ENCODE data around the gene TM4SF1. TPM values are rescaled to one million over a fixed set of nuclear protein-coding genes. Genes with fewer than 3 reads are reported as not detected.

The TM4SF1 gene, protein sequence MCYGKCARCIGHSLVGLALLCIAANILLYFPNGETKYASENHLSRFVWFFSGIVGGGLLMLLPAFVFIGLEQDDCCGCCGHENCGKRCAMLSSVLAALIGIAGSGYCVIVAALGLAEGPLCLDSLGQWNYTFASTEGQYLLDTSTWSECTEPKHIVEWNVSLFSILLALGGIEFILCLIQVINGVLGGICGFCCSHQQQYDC
- 63.8 and 247 TPM in 2 replicates for total RNA-seq

DNA sequence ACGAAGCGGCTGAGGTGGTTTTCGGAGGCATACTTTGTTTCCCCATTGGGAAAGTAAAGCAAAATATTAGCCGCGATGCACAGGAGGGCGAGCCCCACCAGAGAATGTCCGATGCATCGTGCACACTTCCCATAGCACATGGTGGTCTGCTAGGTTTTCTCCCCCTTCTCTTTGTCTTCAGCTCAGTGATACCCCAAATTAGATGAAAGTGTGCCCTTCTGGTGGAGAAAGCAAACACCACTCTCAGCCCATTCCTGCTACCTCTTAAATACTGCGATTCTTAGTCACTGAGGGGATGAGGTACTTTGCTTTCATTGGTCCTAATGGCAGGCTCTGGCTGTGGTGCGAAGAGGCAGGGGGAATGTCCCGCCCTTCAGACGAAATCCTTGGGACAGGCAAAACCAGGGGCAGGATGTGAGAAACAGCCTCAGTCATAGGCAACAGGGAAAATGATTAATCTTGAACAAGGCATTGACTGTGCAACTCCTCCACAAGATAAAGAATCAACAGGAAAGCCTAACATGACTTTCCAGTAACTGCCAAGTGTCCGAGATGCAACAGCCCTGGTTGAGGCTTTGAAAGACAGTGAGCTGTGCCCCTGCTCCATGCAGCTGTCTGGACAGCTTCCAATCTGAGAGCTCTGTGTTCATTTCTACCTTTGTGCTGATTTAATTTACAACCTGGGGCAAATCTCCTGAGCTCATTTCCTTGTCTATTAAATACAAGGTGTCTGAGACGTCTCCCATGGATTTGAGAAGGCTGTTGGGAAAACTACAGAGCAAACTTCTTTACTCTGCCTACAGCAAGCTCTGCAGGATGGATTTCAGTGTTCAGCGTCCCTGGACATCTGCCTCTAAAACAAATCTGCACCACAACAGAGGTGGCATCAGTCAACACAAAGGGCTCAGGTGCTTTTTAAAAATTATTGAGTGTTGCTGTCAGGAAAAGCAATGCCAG, at the start of gene TM4SF1:
TSS of gene TM4SF1 (minus strand) at position 242 of the 957 bp plus-strand sequence. CDS start at position 140, 102 bp downstream.
- DNase-seq (ENCODE audit: low read depth) = peak; percentile 99

DNA sequence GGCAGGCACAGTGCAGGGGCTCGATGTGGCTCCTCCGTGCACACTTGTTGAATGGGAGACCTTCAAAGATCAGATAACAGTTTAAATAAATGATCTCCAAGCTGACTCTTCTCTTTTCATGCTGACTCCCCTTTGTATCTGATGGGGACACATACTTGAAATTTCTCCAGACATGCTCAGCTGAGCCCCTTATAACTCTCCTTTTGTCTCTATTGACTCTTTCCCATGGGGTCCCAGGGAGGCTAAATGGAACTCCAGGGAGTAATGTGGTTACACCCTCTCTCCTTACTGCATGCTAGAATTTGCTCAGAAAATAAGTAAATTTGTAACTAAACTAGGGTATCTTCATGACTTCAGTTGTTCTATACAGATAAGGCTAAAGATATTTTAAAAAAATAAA, 48.9 kb upstream of the TM4SF1 start:
- DNase-seq (ENCODE audit: low read depth) = no peak

DNA sequence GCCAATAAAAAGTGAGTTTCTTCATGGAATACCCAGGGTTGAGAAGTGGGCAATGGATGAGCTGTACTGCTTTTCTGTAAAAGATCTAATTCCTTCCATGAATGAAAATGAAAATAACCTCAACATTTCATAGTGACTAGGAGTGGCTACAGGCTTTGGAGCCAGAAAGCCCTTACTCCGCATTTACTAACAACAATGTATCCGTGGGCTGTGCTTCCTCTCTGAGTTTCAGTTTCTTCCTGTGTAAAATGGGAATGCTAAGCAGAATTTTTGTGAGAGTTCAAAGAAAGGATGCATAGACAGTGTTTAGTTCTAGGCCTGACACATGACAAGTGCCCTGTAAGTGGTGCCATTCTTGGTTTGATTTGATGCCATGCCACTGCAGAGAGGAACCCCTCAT, 47.5 kb upstream of the TM4SF1 start:
- DNase-seq (ENCODE audit: low read depth) = no peak

DNA sequence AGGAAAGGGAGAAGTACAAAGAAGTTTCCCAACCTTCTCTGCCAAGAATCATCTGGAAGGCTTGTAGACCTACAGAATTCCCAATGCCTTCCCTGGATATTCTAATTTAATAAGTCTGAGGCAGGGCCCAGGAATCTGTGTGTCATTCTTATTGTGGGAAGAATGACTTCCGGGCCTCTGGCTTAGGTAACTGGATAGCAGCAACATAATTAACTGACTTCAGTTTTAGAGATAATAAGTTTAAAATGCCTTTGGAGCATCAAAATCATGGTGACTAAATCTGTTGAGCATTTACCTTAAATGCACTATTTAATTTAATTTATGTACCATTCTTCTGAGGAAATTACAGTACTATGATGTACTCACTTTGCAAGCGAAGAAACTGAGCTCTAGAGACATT, 44.3 kb upstream of the TM4SF1 start:
- no peak for DNase-seq (ENCODE audit: low read depth)

DNA sequence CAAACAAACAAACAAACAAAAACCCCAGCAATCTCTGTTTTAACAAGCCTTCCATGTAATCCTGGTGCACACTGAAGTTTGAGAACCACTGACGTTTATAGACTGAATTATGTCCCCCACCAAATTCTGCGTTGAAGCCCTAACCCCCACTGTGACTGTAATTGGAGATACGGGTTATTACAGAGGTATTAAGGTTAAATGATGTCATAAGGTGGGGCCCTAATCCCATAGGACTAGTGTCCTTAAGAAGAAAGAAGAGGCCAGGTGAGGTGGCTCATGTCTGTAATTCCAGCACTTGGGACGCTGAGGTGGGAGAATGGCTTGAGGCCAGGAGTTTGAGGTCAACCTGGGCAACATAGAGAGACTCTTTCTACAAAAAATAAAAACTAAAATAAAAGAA, 42.4 kb upstream of the TM4SF1 start:
- no peak for DNase-seq (ENCODE audit: low read depth)

DNA sequence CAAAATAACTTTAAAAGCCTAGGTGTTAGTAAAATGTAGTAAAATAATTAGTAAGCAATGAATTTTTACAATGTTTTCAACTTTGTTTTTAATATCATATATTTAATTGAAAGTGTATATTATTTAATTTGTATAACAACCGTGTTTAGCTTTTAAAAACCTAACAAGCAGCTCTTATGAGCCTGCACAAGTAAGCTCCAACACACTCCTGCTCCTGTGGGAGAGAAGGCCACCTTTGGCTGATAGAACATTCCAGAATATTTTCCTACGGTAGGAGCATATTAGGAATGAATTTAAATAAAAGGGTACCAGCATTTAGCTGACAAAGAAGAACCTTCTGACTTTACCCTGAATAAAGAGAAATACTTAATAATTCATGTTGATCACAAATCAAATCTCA, 40.3 kb upstream of the TM4SF1 start:
- no peak for DNase-seq (ENCODE audit: low read depth)

DNA sequence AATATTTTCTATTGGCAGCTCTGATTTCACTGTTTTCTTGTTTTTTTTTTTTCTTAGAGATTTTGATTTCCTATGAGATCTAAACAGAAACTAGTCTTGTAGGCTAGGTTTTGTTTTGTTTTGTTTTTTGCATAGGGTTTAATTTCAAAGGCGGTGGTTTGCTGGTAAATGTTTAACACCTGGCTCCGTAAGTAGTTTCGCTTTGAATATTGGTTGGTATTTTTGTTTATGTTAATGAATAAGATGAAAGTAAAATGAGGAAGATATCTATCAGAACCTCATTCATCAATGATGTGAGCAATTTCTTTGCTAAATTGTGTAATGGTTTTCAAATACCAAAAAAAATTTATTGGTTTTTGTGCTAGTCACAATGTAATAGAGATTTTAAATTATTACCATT, 39.7 kb upstream of the TM4SF1 start:
- DNase-seq (ENCODE audit: low read depth) = peak; percentile 74

DNA sequence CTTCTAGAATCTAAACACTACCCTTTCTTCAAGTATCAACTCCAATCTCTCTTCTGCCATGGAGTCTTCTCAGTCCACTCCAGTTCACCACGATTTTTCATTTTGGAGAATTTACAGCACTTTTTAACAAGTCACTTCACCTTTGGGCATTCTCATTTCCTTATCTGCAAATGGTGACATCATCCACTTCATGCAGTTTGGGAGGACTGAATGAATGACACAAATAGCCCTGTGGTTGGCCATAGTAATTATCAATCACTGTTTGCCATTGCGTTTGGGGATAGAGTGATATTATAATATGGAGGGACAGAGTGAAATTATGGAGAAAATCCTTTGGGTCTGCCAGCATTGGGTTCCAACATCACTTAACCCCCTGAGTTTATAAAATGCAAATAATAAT, 38.0 kb upstream of the TM4SF1 start:
- DNase-seq (ENCODE audit: low read depth) = no peak

DNA sequence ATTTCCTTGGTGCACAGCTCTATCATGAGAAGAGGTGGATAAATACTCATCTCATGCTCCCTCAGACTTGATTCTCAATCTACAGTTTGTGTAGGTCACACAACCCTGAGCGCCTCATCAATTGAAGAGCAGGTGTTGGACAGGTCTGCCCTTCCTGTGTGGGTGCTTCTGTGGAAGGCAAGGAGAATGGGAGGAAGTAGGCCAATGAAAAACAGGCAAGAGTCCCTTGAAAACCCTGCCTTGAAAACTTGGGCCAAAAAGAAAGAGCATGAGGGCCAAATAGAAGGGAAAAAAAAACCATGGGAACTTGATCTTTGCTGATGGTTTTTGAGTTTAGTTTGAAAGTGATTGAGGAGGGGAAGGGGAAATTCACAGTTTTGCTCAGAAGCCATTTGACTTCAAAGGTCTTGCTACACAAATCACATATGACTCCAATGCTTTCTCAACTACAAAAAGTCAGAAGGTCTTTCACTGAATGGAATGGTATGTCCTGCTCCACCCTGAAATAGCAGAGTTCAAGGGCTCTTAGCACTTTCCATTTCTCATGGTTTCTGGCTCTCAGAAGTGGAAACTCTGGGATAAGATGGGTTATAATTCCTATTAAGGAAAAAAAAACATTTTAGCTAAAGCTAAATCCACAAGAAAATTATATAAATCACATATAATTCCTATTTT, 37.2 kb upstream of the TM4SF1 start:
- peak; percentile 55 for DNase-seq (ENCODE audit: low read depth)

DNA sequence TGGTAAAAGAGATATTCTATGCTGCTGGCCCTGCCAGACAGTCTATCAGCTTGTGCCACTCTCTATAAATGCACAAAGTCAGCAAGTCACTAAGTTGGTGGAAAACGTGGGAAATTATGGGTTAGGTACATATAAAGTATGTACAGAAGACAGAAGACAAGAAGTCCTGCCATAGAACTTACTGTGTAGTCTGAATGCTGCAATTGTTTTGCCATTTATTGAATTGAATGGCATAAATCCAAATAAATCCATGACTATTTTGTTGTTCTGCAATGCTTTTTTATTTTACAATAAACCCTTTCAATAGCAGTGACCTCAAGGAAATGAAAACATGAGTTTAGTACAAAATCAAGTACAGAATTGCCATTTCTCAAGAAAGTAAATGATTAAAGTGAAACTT, 34.1 kb upstream of the TM4SF1 start:
- DNase-seq (ENCODE audit: low read depth) = no peak

DNA sequence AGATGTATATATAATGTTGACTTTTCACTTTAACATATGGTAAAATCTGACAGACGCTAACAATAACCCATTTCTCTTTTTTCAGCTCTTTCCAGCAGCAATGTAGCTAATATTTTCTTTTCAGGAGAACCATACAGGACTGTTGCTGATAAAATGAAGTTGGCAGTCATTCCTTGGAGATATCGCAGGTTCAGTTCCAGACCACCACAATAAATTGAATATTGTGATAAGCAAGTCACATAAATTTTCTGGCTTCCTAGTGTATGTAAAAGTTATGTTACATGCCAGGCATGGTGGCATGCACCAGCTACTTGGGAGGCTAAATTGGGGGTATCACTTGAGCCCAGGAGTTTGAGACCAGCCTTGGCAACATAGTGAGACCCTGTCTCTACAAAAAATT, 31.9 kb upstream of the TM4SF1 start:
- no peak for DNase-seq (ENCODE audit: low read depth)

DNA sequence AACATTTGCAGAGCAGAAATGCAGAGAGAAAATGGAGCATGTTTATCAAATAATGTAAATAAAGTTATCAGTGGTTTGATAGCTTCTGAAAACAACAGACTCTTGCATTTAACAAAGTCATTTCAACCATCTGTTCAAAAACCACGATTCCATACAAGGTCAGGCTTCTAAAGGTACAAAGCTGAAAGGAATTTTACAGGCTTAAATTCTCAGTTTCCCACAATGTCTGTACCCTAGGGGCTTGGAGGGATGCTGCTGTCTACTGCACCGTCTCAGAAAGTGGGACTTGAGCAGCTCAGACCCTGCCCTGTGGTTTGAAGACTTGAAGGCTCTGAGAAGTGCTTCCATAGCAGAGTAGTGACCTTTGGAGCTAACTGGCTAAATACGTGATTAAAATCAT, 30.4 kb upstream of the TM4SF1 start:
- DNase-seq (ENCODE audit: low read depth) = no peak

DNA sequence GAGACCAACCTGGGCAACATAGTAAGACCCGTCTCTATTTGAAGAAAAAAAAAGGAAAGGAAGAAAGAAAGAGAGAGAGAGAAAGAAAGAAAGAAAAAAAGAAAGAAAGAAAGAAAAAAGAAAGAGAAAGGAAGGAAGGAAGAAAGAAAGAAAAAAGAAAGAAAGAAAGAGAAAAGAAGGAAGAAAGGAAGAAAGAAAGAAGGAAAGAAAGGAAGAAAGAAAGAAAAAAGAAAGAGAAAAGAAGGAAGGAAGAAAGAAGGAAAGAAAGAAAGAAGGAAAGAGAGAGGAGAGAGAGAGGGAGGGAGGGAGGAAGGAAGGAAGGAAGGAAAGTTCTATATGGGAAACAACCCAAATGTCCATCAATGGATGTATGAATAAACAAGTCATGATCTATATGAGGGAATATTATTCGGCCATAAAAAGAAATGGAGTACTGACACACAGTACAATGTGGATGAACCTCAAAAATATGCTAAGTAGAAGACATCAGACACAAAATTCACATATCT, 28.8 kb upstream of the TM4SF1 start:
- no peak for DNase-seq (ENCODE audit: low read depth)

DNA sequence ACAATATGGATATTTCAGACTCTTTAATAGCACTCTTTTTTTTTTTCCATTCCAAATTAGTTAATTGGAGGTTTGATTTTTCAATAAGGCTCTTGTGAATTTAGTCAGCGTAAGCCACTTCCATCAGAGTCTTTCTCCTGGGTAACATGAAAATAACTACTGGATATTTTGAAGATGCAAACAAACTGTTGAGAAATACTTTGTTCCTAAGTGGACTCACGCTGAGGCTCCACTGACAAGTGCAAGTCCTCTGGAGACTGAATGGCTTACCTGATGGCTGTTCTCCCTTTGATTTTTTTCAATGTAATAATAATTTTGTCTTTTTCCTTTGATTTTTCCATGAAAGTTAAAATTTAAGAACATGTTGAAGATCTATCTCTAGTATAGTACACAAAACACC, 26.0 kb upstream of the TM4SF1 start:
- no peak for DNase-seq (ENCODE audit: low read depth)

DNA sequence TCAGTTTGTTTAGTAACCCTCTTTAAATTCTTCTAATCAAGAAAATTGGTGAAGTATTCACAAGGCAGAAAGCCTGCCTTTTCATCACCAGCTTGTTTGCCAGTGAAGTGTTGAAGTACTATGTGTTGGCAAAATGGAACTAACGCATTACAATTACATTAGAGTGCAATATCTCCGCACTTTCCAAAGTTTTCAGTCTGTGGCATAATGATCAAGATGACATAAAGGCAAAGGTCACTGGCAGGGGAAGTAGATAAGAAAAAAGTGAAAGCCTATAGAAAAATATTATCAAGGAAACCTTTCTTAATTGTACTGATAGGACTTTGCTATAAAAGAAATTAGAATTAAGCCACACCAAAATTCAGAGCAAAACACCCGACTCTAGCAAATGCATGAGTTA, 25.0 kb upstream of the TM4SF1 start:
- no peak for DNase-seq (ENCODE audit: low read depth)

DNA sequence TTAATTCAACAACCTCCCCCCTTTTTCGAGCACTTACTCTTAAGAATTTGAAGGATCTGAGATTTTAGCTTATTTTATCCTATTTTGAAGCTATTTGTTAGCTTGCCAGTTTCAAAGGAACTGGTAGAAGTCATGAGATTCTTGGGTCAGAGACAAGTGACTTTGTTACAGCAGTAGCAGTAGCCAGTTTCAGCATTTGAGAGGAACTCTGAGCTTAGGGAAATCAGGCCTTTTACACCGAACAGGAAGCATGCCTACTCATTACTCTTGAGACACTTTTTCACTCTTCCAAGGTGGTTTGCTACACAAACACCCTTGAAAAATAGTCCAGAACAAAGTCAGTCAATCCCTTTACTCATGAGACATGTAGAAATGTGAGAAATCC, 24.5 kb upstream of the TM4SF1 start:
- DNase-seq (ENCODE audit: low read depth) = peak; percentile 26

DNA sequence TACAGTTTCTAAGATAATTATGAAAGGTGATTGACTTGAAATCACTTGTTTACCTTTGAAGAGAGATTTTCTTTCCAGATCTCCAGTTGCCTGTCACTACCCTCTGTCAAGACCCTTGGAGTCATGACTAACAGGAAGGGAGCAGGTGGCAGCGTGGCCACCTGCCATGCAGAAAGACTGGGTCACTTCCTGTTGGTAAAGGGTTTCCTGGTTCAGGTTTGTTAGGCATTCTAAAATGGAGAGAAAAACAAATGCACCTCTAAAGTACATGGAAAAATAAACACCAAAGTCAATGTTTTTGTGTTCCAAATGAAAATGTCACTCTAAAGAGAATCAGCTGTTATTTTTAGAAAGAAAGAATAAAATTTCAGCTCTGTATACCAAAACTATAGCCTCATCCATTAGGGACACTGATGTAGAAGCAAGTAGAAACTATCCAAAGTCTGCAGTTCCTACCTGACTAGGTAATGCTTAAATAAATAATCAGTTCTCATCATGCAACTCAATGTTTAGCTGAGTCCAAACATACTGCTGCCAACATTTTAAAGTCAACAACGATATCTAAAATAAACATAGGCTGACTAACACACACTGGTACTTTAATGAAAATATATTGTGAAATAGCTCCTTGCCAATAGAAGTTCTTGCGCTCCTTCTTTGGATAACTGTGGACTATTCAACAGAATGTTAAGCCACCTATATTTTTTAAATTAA, 23.9 kb upstream of the TM4SF1 start:
- DNase-seq (ENCODE audit: low read depth) = peak; percentile 81

DNA sequence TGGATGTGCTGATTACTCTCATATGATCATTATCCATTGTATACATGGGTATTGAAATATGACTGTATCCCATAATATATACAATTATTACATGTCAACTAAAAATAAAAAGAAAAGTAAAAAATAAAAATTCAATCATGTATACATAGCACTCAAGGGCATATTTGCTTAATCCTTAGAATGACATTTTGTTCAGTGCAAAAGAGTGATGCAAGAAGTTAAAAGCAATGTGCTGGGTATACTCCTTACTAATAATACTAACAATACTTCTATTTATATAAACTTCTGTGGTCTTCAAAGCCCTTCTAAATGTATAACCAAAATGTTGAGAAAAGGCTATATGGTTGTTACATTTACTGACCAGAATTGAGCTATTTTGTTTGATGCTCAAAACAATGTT, 23.2 kb upstream of the TM4SF1 start:
- DNase-seq (ENCODE audit: low read depth) = no peak

DNA sequence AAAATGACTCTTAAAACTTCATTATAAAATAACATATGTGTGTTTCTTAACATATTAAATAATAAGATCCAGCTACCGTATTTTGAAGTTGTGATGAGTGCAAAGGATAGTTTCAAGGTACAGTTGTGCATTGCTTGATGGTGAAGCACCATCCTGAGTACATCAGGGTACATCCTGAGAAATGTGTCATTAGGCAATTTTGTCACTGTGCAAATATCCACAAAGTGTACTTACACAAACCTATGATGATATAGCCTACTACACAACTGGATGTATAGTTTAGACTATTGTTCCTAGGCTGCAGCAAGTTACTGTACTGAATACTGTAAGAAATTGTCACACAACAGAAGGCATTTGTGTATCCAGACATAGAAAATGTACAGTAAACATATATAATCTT, 20.8 kb upstream of the TM4SF1 start:
- DNase-seq (ENCODE audit: low read depth) = no peak

DNA sequence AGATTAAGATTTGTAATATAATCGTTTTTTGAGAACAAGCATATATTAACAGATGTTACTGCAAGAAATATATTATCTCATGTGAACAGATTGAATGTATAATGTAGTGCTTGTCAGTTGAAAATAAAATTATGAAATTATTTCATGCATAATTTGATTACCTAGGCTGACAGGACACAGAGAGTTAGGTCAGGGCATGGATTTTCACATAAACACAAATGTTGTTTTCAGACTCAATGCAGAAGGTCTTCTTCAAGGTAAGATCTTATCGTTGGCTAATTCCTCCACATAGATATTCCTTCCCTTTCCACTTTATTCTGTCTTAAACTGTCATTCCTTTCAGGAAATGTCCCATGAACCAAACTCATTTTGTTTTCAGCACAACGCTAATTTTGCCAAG, 20.1 kb upstream of the TM4SF1 start:
- no peak for DNase-seq (ENCODE audit: low read depth)

DNA sequence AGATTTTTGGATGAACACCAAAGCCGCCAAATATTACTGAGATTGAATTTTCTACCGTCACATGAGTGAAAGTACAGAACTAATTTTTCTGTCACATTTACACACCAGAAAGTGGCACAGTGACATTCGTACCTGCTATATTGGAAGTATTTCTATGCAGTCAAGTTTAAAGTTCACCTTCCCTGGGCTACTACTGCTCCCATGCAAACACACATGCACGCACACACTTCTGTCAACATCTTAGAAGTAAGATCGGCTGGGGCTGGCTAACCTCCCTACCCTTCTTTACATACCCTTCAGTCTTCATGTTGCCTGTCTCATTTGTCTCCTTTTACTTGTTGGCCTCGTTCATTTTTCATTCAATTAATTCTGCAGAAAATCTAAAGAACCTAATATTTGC, 19.0 kb upstream of the TM4SF1 start:
- DNase-seq (ENCODE audit: low read depth) = no peak
